Limb (tissue), 2 donors: ENCODE measurements around the gene ACOT4.
"Not testable (repeated sequence)": the region's sequence is repeated elsewhere in the genome, so short reads cannot be mapped to it uniquely, and the experiment has no call there.

Experiments
- DNase-seq, 2 donors: peaks; one replicate each; pipeline ENCODE4 v3.0.0-alpha.2; 2016; ENCODE audit errors: extremely low spot score in 2 of 2

ACOT4 gene

DNA sequence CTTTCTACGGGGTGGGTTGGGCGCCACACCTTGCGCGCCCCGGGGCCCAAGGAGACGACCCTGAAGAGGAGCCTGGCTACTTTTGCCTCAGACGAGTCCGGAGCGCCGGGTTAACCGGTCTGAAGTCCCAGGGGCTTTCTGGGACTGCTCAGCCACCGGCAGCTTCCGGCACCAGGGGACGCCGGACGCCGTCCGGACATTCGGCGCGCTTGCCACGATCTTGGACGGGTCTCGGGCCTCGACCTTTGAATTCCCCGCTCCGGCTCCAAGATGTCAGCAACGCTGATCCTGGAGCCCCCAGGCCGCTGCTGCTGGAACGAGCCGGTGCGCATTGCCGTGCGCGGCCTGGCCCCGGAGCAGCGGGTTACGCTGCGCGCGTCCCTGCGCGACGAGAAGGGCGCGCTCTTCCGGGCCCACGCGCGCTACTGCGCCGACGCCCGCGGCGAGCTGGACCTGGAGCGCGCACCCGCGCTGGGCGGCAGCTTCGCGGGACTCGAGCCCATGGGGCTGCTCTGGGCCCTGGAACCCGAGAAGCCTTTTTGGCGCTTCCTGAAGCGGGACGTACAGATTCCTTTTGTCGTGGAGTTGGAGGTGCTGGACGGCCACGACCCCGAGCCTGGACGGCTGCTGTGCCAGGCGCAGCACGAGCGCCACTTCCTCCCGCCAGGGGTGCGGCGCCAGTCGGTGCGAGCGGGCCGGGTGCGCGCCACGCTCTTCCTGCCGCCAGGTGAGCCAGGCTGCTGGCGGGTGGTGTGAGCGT is at the start of gene ACOT4:
Gene ACOT4 (plus strand): TSS at position 184 of the 760 bp plus-strand sequence. CDS start 87 bp downstream, at position 271.
- peak in 1 of 2 donors; percentile 62 for DNase-seq

DNA sequence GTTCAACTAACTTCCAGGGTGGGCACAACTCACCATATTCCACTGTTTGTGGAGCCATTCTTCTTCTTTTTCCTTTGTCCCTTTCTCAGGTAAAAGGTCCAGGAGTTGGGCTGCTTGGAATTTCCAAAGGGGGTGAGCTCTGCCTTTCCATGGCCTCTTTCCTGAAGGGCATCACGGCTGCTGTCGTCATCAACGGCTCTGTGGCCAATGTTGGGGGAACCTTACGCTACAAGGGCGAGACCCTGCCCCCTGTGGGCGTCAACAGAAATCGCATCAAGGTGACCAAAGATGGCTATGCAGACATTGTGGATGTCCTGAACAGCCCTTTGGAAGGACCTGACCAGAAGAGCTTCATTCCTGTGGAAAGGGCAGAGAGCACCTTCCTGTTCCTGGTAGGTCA is 48.7 kb upstream of the ACOT4 start:
- DNase-seq, result not testable (repeated sequence)

GRCh38 chr14:73545353-73545752 is 46.3 kb upstream of the ACOT4 start:
- DNase-seq, result not testable (repeated sequence)

DNA sequence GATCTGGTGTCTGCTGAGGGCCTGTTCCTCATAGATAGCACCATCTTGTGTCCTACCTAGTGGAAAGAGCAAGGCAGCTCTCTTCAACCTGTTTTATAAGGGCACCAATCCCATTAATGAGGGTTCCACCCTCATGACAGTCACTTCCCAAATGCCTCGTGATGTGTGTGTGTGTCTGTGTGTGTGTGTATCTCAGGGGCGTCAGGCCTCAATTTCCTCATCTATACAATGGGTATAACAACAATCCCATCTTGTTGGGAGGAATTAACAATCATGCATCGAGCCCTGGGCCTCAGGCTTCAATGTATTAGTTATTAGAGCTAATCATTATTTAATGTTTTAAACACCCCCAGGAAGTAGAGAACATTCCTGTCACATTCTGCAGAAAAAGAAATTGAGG is 42.6 kb upstream of the ACOT4 start:
- DNase-seq, result not testable (repeated sequence)

DNA sequence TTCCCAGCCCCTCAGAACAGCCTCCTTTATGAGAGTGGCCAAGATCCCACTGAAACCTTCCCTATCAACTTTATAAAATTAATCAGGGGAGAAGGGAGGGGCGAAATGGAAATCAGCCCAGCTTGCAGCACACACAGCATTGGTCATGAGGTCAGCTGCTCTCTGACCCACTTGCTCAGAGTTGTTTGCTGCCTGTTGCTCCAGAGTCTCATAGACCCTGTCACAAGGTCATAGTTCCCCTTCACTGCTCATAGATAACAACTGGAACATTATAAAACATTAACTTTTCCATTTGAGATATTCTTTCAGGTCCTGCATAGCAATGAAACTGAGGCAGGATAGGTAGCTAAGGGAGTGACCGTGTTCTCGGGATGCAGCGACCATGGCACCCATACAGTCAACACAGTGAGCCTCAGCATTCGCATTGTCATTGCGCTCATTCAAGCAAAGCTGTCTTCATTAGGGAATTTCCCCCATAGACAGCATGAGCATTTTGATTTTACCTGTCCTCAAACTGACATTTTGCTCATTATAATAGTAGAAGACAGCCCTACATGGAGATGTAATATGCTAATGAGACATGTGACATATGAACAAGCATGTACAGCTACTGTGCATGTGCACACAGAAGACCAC is 41.7 kb upstream of the ACOT4 start:
- DNase-seq, result not testable (repeated sequence)

DNA sequence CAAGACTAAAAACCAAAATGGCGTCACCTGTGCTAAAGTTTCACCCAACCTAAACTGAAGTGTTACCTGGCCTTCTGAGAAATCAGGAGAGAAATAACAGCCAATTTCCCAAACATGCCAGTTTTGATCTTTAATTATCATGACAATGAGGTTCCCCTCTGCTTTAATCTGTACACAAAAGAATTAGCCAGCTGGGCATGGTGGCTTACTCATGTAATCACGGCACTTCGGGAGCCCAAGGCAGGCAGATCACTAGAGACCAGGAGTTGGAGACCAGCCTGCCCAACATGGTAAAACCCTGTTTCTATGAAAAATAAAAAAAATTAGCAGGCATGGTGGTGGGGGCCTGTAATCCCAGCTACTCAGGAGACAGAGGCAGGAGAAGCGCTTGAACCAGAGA is 37.8 kb upstream of the ACOT4 start:
- no peak for DNase-seq

GRCh38 chr14:73557201-73557600 is 34.5 kb upstream of the ACOT4 start:
- not testable (repeated sequence) for DNase-seq

- not testable (repeated sequence) for DNase-seq
These were observed 33.4 kb upstream of the ACOT4 start for GRCh38 chr14:73558238-73558637.

DNA sequence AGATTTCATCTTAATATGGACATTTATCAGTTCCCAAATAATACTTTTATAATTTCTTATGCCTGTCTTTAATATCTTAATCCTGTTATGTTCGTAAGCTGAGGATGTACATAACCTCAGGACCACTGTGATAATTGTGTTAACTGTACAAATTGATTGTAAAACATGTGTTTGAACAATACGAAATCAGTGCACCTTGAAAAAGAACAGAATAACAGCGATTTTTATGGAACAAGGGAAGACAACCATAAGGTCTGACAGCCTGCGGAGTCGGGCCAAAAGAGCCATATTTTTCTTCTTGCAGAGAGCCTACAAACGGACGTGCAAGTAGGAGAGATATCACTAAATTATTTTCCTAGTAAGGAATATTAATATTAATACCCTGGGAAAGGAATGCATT is 29.4 kb upstream of the ACOT4 start:
- not testable (repeated sequence) for DNase-seq

DNA sequence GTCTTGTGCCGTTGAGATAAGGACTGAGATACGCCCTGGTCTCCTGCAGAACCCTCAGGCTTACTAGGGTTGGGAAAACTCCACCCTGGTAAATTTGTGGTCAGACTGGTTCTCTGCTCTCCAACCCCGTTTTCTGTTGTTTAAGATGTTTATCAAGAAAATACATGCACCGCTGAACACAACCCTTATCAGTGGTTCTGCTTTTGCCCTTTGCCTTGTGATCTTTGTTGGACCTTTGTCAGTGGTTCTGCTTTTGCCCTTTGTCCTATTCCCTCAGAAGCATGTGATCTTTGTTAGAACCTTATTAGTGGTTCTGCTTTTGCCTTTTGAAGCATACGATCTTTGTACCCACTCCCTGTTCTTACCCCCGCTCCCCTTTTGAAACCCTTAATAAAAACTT is 29.0 kb upstream of the ACOT4 start:
- not testable (repeated sequence) for DNase-seq

GRCh38 chr14:73566431-73566830 is 25.2 kb upstream of the ACOT4 start:
- DNase-seq, result not testable (repeated sequence)

DNA sequence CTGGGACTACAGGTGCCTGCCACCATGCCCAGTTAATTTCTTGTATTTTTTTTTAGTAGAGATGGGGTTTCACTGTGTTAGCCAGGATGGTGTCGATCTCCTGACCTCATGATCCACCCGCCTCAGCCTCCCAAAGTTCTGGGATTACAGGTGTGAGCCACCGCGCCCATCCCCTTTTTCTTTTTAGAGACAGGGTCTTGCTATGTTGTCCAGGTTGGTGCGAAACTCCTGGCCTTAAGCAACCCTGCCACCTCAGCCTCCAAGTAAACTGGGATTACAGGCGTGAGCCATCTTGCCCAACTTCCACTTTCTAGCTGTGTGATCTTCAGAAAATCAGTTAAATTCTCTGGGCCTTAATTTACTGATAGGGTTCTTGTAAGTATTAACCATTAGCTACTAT is 24.7 kb upstream of the ACOT4 start:
- DNase-seq, result not testable (repeated sequence)

GRCh38 chr14:73567358-73567757 is 24.3 kb upstream of the ACOT4 start:
- no peak for DNase-seq

DNA sequence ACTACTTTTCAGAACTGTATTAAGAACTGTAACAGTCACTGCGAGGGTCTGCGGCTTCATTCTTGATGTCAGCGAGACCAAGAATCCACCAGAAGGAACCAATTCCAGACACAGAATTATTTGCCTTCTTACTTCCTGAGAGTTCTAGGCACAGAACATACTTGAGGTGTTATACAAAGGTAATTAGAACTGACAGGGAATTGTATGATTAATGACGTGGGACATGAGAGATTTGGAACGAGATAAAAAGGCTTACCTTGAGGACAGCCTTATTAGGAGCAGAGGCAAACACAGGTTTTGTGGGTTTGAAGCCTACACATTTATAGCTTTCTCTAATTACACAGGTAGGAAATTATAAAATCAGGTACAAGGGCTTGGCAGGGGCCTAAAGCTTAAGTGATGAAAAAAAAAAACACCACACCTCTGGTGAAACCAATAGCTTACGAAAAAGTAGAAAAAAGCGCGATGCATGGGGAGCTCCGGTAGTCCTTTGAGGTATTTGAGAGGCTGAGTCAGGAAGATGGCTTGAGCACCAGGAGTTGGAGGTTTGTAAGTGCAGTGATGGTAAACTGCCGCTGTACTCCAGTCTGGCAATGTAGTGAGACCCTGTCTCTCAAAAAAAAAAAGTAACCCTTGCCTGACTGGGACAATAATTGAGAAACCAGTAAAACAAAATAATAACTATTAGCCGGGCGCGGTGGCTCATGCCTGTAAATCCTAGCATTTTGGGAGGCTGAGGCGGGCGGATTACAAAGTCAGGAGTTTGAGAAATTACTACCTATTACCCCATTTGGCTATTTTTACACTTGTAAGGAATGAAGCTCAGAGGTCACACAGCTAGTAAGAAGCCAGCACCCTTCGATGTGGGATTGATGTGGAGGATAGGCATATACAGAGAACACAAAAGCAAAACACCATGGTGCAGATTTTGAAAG is 23.5 kb upstream of the ACOT4 start:
- DNase-seq, result no peak

GRCh38 chr14:73568886-73569184 is 22.8 kb upstream of the ACOT4 start:
- DNase-seq, result not testable (repeated sequence)

GRCh38 chr14:73569185-73569958 is 22.3 kb upstream of the ACOT4 start, which contains the start of gene ACOT2:
ACOT2 (plus strand) TSS chr14:73569213; CDS start chr14:73569241, 28 bp downstream.
- peak; percentile 85 to 86 for DNase-seq

DNA sequence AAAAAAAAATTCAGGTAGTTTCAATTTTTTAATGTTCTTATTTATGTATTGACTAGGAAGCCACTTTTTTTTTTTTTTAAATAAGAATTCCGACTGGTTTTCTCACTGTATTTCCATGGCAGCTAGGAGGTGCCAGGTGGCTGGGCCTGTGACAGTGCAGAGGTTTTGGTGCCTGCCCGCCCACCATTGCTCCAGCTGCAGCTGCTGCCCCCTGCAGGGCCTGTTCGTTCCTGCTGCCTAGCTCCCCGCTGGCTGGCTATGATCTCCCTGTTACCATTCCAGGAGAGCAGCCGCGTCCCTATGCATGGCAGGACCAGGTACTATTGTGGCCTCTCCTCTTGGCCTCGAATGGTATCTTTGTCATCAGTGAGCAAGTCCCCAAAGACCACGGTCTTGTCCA is 20.8 kb upstream of the ACOT4 start:
- DNase-seq, result peak in 1 of 2 donors; percentile 60

GRCh38 chr14:73573034-73573433 is 18.6 kb upstream of the ACOT4 start:
- not testable (repeated sequence) for DNase-seq

- not testable (repeated sequence) for DNase-seq
These were observed 17.9 kb upstream of the ACOT4 start for GRCh38 chr14:73573740-73574139.

DNA sequence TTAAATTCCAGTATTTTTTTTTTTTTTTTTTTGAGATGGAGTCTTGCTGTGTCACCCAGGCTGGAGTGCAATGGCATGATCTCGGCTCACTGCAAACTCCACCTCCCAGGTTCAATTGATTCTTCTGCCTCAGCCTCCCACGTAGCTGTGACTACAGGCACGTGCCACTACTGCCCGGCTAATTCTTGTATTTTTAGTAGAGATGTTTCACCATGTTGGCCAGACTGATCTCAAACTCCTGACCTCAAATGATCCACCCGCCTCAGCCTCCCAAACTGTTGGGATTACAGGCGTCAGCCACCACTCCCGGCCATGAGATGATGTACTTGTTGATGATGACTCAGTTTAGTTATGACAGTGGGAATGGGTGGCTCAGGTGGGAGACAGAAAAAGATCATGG is 17.4 kb upstream of the ACOT4 start:
- not testable (repeated sequence) for DNase-seq

DNA sequence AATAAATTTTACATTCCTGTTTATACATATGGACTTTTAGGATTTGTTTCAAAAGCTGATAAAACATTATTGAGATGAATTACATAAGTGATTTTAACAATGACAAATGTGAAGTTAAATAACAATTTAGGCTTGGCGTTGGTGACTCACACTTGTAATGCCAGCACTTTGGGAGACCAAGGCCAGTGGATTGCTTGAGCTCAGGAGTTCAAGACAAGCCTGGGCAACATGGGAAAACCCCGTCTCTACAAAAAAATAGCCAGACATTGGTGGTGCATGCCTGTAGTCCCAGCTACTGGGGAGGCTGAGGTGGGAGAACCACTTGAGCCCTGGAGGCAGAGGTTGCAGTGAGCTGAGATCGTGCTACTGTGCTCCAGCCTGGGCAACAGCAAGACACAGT is 15.3 kb upstream of the ACOT4 start:
- no peak for DNase-seq
